B cell (primary cell): ENCODE results near the gene NOTCH3.

Experiments
- CTCF ChIP-seq: fragments of 200-600 bp; IDR thresholded peaks from one replicate; pipeline ENCODE4 v1.8.0; 2022; ENCODE audit warnings: antibody characterized with exemption, mild to moderate bottlenecking
- EZH2 ChIP-seq: IDR thresholded peaks from 2 replicates; pipeline ENCODE4 v1.6.1; 2012; ENCODE audit warnings: borderline replicate concordance, low read depth, mild to moderate bottlenecking, moderate library complexity, low read length; ENCODE audit not compliant: insufficient read depth, poor library complexity, severe bottlenecking

DNA sequence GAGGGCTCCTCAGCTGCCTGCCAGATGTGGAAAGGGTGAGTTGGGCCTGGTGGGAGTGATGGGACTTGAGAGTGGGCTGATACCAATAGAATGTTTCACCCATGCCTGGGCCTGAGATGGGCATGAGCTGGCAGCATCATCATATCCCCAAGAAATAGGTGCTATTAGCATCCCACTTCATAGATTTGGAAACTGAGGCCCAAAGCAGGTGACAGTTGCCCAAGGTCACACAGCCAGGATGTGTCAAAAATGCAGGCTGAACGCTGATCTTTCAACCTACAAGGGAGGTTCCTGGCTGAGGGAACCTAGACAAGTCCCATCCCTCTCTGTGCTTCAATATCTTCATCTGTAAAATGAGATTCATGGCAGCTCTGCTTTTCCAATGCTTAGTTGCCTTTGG is 89.0 kb downstream of the NOTCH3 start:
- TF ChIP-seq CTCF = no peak
- TF ChIP-seq EZH2 = no peak
